H1 (cell line): ENCODE data around the gene SH3PXD2B. TPM values are rescaled to one million over a fixed set of nuclear protein-coding genes. Genes with fewer than 3 reads are reported as not detected.

Experiments
- BACH1 ChIP-seq: IDR thresholded peaks from 2 replicates; pipeline ENCODE4 v1.6.1; 2012; ENCODE audit warnings: low read length, improper control_type of control experiment
- MAX ChIP-seq: IDR thresholded peaks from 2 replicates; pipeline ENCODE4 v1.6.1; 2012; ENCODE audit warnings: inconsistent platforms
- TAF1 ChIP-seq: IDR thresholded peaks from 2 replicates; pipeline ENCODE4 v1.6.1; 2011; ENCODE audit warnings: mild to moderate bottlenecking, low read depth, low read length
- polyA plus RNA-seq, 7 experiments: library from polyadenylated mRNA; depleted of rRNA in 3 of 7; stranded (reverse) in 5 of 7; unstranded in 2 of 7; fragments of >200 nt in 5 of 7; fragments of 200-250 nt in 2 of 7; gene quantifications; 1 replicate in 5 of 7; 2 replicates in 1 of 7; 4 replicates in 1 of 7; pipeline versions ENCODE4 v1.2.1 to v1.2.3, GENCODE V29; 2011 to 2013; ENCODE audit warnings: missing spikeins in 2 of 7, mixed read lengths in 2 of 7
- total RNA-seq: library from RNA; stranded (reverse); fragmentation: NEBNext Ultra II Directional; extraction: Animal tissue kit (Norgen Biotek cat#: 25700); gene quantifications from 2 replicates; pipeline ENCODE4 v1.2.1, GENCODE V29; 2021

SH3PXD2B gene
- total and polyA plus RNA-seq, 2 of the 8 experiments (the other 6 are each of a cell fraction or from before 2014, with no cell fraction given): 32.9 to 72.9 TPM

- no peak for TF ChIP-seq TAF1
- TF ChIP-seq MAX: no peak
- TF ChIP-seq BACH1: no peak
Measured at GRCh38 chr5:172358345-172358744, 96.0 kb downstream of the SH3PXD2B start (continued).
